HUES64 (cell line): ENCODE results near the gene ESRRG.

ENCODE experiments used
- H3K27ac ChIP-seq: 2 replicates; pipeline ENCODE4 v1.7.0; 2013; ENCODE audit warnings: low read depth, low read length, inconsistent platforms
- H3K27me3 ChIP-seq: 2 replicates; pipeline ENCODE4 v1.6.1; 2013; ENCODE audit warnings: mild to moderate bottlenecking, low read length; ENCODE audit not compliant: insufficient read depth
- H3K36me3 ChIP-seq: 2 replicates; pipeline ENCODE4 v1.6.1; 2013; ENCODE audit warnings: mild to moderate bottlenecking, low read length; ENCODE audit not compliant: insufficient read depth
- H3K4me1 ChIP-seq: 2 replicates; pipeline ENCODE4 v1.6.1; 2013; ENCODE audit warnings: mild to moderate bottlenecking, low read length, moderate library complexity; ENCODE audit not compliant: insufficient read depth
- H3K4me3 ChIP-seq: 2 replicates; pipeline ENCODE4 v1.5.1; 2013; ENCODE audit warnings: mild to moderate bottlenecking, low read length, moderate library complexity
- H3K9ac ChIP-seq: 2 replicates; pipeline ENCODE4 v1.6.1; 2013; ENCODE audit warnings: mild to moderate bottlenecking, low read depth, low read length
- H3K9me3 ChIP-seq: 2 replicates; pipeline ENCODE4 v1.6.1; 2013; ENCODE audit warnings: low read depth, low read length; ENCODE audit not compliant: insufficient read depth
- WGBS: fragments of 150-250, 120-280 bp; methylation state at CpG from one replicate; pipeline ENCODE4 v1.1.7; 2013; ENCODE audit warnings: missing lambda C conversion rate; 5-methylcytosine and 5-hydroxymethylcytosine counted together

Gene ESRRG

DNA sequence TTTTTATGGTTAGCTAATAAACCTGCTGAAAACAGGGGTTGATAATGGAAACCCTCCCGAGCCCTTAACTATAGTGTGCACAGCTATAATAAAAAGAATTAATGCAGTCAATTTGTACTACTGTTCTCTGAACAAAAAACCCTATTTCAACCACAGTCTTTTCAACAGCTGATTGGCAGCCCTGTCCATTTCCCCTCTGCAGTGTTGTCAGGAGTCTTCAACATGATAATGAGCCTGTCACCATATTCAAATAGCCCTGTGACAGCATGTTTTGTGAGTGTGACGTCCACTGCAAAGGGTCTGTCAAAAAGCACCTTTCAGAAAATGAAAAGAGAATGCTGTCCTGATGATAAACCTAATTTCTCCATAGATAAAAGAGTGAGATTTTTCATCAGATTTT lies 92.7 kb downstream of the ESRRG start:
- no peak overlapping the region for H3K9ac ChIP-seq
- no peaks in the 10 kb centered on the region for H3K36me3 ChIP-seq
- 56% methylated on average over 2 of the region's 2 CpGs for WGBS
- no peak overlapping the region for H3K27ac ChIP-seq
- H3K4me1 ChIP-seq, result peaks cover 7% of the 10 kb centered on the region
- H3K27me3 ChIP-seq, result no peaks in the 10 kb centered on the region
- no peaks in the 10 kb centered on the region for H3K9me3 ChIP-seq
- no peak overlapping the region for H3K4me3 ChIP-seq

DNA sequence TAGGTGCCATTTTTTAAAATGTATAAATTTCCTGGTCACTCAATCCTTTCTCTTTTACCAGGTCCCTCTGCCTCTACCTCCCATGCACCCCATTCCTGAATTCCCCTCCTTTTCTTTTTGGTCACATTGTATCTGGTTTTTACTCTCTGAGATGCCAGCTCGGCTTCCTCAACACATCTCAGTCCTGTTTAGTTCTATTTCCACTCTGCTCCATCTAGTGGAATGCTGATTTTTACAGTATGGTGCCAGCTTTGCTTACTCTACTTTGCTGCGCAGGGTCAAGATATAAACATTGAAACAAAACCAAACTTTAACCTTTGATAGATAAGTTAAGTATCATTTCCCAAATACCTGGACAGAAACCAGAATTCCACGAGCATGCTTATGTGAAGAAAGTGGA lies 96.0 kb downstream of the ESRRG start:
- no peak overlapping the region for H3K9ac ChIP-seq
- WGBS, result 92% methylated on average over 2 of the region's 3 CpGs
- no peak overlapping the region for H3K4me3 ChIP-seq
- 0 out of 2 replicates have a peak, but pooled peaks cover 2% of the 10 kb centered on the region for H3K4me1 ChIP-seq
- no peaks in the 10 kb centered on the region for H3K36me3 ChIP-seq
- no peaks in the 10 kb centered on the region for H3K9me3 ChIP-seq
- no peak overlapping the region for H3K27ac ChIP-seq
- H3K27me3 ChIP-seq, result no peaks in the 10 kb centered on the region

DNA sequence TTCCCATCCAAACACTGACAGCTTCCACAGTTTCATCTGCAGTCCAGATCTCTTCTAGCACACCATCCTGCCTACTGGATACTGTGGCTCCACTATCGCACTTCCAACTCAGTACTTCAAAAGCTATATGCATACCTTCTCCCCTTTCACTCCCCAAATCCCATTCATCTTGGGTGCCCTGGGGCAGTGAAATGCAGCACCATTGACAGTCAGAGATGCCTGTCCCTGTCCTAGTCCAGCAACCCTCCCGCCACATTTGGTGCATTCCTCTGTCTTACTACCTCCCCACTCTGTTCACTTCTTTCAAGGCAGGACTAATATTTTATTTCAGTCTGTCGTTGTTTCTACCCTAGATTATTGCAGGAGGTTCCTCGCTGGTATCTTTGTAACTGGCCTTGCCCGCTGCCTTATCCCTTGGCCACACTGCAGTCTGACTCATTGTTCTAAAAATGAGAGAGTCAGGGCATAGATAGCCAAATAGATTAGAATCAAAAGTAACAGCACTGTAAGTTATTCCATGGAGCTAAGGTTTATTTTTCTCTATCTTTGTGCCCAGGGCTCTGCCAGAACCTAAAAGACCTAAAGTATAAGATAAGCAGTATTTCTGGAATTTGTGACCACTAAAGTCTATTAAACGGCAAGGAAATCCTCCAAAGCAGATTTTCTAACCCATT lies 96.7 kb downstream of the ESRRG start:
- H3K9ac ChIP-seq, result no peak overlapping the region
- no peaks in the 10 kb centered on the region for H3K9me3 ChIP-seq
- no peaks in the 10 kb centered on the region for H3K27me3 ChIP-seq
- H3K4me1 ChIP-seq, result 0 out of 2 replicates have a peak, but pooled peaks cover 2% of the 10 kb centered on the region
- no peak overlapping the region for H3K27ac ChIP-seq
- no peak overlapping the region for H3K4me3 ChIP-seq
- H3K36me3 ChIP-seq, result no peaks in the 10 kb centered on the region
- 82% methylated on average over 6 of the region's 6 CpGs for WGBS

DNA sequence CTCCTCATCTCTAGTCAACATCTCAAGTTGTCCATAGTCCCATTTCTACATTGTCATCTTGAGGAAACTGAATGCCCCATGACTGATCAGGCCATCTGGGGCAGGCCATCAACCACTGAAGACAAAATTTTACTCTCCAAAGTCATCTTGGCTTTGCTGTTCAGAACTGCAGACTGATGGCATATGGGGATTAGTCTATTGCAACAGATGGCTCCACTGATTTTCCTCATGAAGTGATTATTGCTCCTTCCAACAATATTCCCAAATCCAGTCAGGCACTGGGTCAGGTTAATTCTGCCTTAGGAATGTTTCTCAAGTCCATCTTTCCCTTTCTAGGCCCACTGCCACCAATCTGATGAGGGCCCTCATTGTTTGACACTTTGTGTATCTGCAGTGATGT lies 101.7 kb downstream of the ESRRG start:
- Histone ChIP-seq H3K36me3 (no peaks in the 10 kb centered on the region), H3K9ac (no peak overlapping the region), H3K27me3 (no peaks in the 10 kb centered on the region), H3K27ac (no peak overlapping the region), H3K4me3 (no peak overlapping the region), H3K4me1 (peaks cover 3% of the 10 kb centered on the region; the same call in 1 of the 2 replicates), H3K9me3 (no peaks in the 10 kb centered on the region)

DNA sequence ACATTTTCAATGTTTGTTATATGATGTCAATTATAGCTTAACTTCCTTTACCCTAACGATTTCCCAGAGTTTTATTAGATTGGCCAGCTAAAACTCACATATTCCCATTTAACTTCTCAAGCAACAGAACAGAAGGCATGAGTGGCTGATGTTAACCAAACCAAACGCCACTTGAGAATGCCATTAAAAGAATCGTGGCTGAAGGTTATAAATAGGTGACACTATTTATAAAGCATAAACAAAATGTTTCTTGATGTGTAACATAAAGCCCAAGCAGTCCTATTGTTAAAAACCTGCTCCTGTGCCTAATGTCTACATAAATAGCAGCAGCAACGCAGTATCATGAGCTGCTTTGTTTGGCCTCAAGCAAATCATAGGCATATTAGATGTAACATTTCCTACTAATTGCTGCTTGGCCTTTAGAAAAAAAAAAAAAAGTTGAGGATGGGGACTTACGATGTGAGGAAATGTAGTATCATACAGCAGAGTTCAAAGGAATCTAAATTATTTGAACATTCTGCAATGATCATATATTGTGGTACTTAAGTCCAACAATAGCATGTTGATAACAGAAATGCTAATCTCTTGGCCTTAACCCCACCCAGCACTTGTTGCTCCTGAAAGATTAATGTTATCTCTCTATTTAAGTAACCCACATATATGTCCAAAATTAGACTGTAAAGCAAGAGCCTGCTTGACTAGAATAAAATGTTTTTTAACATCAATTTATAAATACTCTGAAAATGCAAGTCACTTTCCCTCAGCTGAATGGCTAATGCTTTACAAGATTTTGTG lies 106.0 kb downstream of the ESRRG start:
- no peaks in the 10 kb centered on the region for H3K9me3 ChIP-seq
- no peak overlapping the region for H3K27ac ChIP-seq
- no peak overlapping the region for H3K4me3 ChIP-seq
- H3K4me1 ChIP-seq, result peaks cover 3% of the 10 kb centered on the region; the same call in 1 of the 2 replicates
- no peak overlapping the region for H3K9ac ChIP-seq
- no peaks in the 10 kb centered on the region for H3K27me3 ChIP-seq
- H3K36me3 ChIP-seq, result no peaks in the 10 kb centered on the region
- WGBS, result 79% methylated on average over 2 of the region's 5 CpGs

DNA sequence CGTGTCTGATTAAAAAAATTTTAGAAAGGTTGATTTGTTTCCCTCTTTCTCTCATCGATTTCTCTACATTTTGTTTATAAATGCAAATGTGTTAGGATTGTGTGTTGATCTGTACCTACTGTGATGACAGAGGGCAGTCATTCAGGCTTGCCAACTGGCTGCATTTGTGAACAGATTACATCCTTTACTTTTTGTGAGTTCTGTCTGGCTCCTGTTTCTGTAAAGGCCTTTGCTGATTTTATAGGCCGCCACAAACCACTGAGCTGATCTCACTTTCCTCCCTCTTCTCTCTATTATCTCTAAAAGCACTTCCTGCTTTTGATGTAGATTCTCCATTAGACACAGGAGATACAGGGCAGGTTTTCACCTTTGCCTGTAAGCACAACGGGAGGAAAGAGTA lies 106.8 kb downstream of the ESRRG start:
- H3K36me3 ChIP-seq, result no peaks in the 10 kb centered on the region
- no peak overlapping the region for H3K9ac ChIP-seq
- no peaks in the 10 kb centered on the region for H3K9me3 ChIP-seq
- peaks cover 3% of the 10 kb centered on the region; the same call in 1 of the 2 replicates for H3K4me1 ChIP-seq
- no peak overlapping the region for H3K27ac ChIP-seq
- no peak overlapping the region for H3K4me3 ChIP-seq
- no peaks in the 10 kb centered on the region for H3K27me3 ChIP-seq
- 90% methylated on average over 2 of the region's 4 CpGs for WGBS

DNA sequence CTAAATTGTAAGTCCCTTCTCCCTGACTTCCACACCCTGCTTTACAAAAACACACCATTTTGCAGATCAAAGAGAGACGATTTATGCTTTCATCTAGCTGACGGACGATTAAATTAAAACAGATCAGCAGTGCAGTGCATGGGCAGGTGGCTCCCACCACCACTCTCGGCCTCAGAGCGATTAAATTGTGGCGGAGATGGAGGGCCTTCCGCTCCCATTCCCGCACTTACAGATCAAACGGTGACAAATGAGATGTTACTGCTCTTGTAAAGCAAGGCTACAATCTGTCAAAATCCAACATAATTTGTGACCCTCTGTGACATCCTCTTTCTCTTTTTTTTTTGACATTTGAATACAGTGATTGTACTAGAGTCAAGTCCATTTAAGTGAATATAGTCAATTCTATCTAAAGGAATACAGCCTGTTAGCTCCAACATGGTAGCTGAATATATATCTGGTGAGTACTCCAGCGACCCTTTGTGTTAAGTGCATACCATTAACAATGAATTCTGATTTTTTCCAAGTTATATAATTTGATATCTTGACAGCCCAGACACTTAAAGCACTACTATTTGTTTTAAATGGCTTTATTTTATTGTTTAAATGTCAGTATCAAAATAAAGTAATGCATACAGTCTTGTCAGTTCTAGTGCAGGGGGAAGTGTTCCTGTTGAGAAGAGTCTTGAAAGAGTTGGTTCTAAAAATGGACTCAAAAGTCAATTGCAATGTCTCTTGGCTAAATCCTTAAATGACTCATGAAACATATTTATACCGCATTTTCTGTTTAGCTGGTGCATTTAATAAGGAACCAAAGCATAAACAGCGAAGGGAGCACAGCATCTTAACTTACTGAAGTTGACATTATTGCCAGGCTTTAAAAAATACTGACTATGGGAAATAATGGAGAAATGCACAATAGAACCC lies 109.0 kb downstream of the ESRRG start:
- Histone ChIP-seq H3K4me1 (peaks cover 3% of the 10 kb centered on the region; the same call in 1 of the 2 replicates), H3K27me3 (no peaks in the 10 kb centered on the region), H3K36me3 (no peaks in the 10 kb centered on the region), H3K4me3 (no peak overlapping the region), H3K9ac (no peak overlapping the region), H3K27ac (no peak overlapping the region), H3K9me3 (no peaks in the 10 kb centered on the region)
- 95% methylated on average over 11 of the region's 12 CpGs for WGBS

DNA sequence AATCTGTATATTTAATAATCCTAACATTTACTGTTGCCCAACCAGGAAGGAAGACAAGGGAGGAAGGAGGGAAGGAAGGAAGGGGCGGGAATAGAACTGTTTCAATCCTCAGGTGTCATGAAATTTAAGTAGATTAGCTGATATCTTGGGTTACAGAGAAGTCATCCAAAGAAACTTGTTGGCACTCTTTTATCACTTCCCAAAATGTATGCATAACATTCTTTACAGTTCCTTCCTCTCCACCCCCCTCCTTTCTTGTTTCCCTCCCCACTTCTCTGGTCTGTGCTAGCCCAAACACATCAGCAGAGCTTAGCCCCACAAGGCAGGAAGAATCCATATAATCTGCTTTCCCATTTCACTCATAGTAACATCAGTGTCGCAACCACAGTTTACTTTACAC lies 110.9 kb downstream of the ESRRG start:
- Histone ChIP-seq H3K4me3 (no peak overlapping the region), H3K36me3 (no peaks in the 10 kb centered on the region), H3K9me3 (no peaks in the 10 kb centered on the region), H3K4me1 (peaks cover 3% of the 10 kb centered on the region; the same call in 1 of the 2 replicates), H3K27me3 (no peaks in the 10 kb centered on the region), H3K9ac (no peak overlapping the region), H3K27ac (no peak overlapping the region)
- 92% methylated on average over 2 of the region's 2 CpGs for WGBS

DNA sequence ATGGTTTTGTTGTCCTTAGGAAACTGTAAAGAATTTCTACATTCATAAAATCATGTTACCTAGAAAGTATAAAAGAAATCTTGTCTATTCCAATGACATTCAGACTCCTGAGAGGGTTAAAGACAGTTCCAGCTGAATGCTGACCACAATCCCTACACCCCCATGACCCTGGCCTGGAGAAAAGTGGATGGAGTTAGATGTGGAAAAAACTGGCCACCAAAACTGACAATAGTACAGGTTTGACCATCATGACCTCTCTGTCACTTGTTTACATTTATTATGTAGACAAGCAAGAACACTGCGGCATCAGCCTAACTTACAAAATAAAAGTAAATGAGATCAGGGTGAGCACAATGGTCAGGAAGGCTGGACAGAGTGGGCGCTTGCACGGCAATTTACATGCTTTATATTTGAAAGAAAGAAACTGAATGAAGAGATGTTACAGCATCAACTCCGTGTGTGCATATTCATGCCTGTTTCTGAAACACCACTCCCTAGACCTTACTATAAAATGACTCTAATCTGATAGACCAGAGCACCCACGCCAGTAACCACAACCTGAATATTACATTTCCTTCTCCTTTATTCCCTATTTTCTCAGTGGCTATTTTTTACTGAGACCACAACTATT lies 116.0 kb downstream of the ESRRG start:
- no peaks in the 10 kb centered on the region for H3K9me3 ChIP-seq
- WGBS, result 94% methylated on average over 5 of the region's 5 CpGs
- no peak overlapping the region for H3K4me3 ChIP-seq
- no peak overlapping the region for H3K9ac ChIP-seq
- no peaks in the 10 kb centered on the region for H3K36me3 ChIP-seq
- H3K27me3 ChIP-seq, result 0 out of 2 replicates have a peak, but pooled peaks cover 3% of the 10 kb centered on the region
- H3K27ac ChIP-seq, result no peak overlapping the region
- H3K4me1 ChIP-seq, result peaks cover 4% of the 10 kb centered on the region; the same call in 1 of the 2 replicates

DNA sequence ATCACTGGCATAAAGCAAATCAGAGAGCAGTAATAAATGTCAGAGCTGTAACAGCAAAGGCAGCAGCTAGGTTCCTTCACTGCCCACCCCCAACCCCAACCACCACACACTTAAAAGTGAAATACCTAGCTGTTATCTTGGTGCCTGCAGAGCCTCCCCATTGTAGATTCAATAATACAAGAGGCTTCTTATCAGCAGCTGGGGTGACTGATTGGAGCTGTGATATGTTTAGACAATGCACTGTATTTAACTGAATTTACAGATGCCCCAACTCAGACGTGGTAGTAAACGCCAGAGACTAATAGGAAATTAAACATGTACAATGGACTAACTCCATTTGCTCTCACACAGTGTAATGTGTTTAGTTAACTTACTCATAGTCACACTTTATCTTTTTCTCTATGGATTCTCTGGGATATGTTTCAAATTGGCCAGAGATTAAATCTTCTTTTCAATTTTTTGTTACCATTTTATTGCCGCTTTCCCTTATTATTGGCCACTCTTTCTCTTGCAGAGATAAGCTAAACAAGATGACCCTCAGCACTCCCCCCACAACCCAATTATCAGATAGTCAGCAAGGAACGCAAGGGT lies 117.1 kb downstream of the ESRRG start:
- Histone ChIP-seq H3K9ac (no peak overlapping the region), H3K4me3 (no peak overlapping the region), H3K9me3 (no peaks in the 10 kb centered on the region), H3K27me3 (peaks cover 13% of the 10 kb centered on the region; the same call in 1 of the 2 replicates), H3K4me1 (peaks cover 11% of the 10 kb centered on the region; the same call in 1 of the 2 replicates), H3K27ac (no peak overlapping the region), H3K36me3 (no peaks in the 10 kb centered on the region)
- WGBS, result 93% methylated on average over 1 of the region's 4 CpGs
